GM18520 (cell line): ENCODE results near the gene DNAJC11.
"Not testable (repeated sequence)": the region's sequence is repeated elsewhere in the genome, so short reads cannot be mapped to it uniquely, and the experiment has no call there.

ENCODE experiments used
- ATAC-seq: cut with Tn5 transposase; IDR thresholded peaks from one replicate; pipeline ENCODE4 v1.9.1; 2021; ENCODE audit not compliant: unreplicated experiment

Gene DNAJC11

GRCh38 chr1:6699915-6700314 is 1.7 kb downstream of the DNAJC11 start:
- not testable (repeated sequence) for ATAC-seq

DNA sequence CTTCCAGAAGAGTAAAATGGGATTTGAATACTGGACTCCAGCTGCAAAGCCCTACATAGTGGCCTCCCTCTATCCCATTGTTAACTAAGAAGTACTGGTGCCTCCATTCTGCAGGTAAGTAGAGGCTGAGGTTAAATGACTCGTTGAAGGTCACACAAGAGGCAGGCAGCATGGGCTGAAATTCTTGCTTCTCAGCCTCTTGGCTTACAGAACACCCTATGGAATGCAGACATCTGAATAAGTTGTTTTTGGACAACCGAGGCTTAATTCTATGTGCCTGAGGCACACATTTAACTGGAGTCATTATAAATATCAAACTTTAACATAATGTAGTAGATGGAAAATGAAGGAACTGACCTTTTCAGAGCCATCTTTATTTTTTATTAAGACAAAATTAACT is 5.7 kb downstream of the DNAJC11 start:
- no peak for ATAC-seq

- no peak for ATAC-seq
These were observed 7.4 kb downstream of the DNAJC11 start for GRCh38 chr1:6694121-6694713.

DNA sequence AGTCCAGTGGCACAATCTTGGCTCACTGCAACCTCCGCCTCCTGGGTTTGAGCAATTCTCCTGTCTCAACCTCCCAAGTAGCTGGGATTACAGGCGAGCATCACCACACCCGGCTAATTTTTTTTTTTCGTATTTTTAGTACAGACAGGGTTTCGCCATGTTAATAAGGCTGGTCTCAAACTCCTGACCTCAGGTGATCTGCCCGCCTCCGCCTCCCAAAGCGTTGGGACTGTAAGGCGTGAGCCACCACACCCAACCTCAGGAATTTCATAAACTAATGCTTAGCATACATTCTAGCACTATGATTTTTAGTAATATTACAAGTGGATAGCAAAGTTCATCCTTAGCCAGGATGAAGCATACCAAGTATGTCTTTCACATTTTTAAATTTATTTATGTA is 8.7 kb downstream of the DNAJC11 start:
- ATAC-seq, result no peak

GRCh38 chr1:6691507-6691906 is 10.1 kb downstream of the DNAJC11 start:
- ATAC-seq, result no peak

- no peak for ATAC-seq
These were observed 11.4 kb downstream of the DNAJC11 start for GRCh38 chr1:6690186-6690585.

- ATAC-seq, result no peak
These were observed 12.9 kb downstream of the DNAJC11 start for GRCh38 chr1:6688757-6689156.

GRCh38 chr1:6688001-6688400 is 13.6 kb downstream of the DNAJC11 start:
- no peak for ATAC-seq

- no peak for ATAC-seq
These were observed 15.3 kb downstream of the DNAJC11 start for GRCh38 chr1:6686294-6686693.

DNA sequence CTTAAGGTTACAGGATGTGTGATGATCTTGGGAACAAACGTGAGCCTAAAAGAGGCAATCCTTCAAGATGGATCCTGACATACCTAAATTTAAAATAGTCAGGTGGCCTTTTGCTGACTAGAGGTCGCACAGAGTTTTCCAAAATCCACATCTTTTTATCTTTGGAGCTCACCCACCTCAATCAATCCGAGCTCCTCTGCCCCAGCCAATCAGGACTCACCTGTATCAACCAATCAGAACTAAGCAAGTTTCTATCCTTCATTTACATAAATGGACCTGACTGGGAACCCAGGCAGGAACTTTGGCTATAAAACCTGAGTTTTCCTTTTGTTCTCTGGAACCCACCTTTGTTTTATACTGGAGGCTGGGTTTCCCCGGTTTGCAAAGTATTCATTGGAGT is 16.2 kb downstream of the DNAJC11 start:
- ATAC-seq, result no peak

GRCh38 chr1:6683434-6683833 is 18.2 kb downstream of the DNAJC11 start:
- no peak for ATAC-seq

DNA sequence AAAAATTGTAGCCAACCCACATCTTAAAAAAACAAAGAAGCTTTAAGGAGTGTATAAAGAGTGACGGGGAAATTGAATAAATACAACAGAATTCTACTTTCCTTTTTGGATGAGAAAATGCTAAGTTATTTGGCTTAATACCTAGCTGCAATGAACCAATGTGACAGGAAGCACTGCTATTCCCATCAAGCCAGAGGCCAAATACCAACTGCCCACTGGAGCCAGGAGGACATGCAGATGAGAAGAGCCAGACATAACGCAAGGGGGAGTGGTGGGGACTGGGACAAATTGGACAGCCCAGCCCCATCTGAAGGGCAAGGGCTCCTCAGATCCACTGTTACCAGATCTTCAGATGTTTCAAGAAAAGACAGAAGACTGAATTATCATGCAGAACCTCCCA is 25.7 kb downstream of the DNAJC11 start:
- no peak for ATAC-seq

GRCh38 chr1:6674771-6675170 is 26.8 kb downstream of the DNAJC11 start:
- ATAC-seq, result no peak

DNA sequence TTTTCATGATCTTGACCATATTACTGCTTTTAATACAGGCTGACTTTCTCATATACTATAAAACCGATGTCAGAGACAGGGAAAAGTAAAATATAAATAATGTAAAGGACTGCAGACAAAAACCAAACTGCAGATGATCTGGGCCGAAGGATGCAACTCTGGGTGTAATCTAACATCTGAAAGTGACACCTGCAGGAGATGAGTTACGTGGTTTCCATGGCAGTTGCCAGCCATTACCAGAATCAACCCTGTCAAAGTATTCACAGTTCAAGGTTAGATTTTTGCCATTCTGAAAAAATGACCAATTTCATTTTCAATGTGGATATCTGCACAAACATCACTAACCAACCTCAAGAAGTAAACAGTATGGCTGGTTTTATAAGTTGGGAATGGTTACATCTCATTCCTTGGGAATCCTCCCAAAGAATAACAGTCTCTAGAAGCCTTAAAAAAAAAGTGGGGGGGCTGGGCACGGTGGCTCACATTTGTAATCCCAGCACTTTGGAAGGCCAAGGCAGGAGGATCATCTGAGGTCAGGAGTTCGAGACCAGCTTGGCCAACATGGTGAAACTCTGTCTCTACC is 27.7 kb downstream of the DNAJC11 start:
- no peak for ATAC-seq

- no peak for ATAC-seq
These were observed 29.1 kb downstream of the DNAJC11 start for GRCh38 chr1:6672558-6672957.

- no peak for ATAC-seq
These were observed 33.1 kb downstream of the DNAJC11 start for GRCh38 chr1:6668503-6668902.

DNA sequence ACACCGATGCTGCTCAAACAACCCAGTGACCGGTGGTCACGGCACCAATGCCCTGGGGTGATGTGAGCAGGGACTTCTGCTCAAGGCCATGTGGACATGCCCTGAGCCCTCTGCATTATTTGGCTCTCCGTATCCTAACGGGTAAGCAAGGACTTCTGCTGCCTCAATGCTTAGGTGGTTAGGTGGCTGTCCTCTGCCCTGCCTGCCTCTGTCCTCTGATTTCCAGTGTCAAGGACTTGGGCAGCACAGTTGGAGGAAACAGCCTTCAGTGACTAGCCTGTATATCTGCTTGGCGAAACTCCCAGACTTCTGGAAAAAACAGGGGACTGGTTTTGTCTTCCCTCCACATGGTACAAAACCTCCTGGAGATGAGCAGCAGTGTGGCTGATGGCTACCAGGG is 34.5 kb downstream of the DNAJC11 start:
- no peak for ATAC-seq

DNA sequence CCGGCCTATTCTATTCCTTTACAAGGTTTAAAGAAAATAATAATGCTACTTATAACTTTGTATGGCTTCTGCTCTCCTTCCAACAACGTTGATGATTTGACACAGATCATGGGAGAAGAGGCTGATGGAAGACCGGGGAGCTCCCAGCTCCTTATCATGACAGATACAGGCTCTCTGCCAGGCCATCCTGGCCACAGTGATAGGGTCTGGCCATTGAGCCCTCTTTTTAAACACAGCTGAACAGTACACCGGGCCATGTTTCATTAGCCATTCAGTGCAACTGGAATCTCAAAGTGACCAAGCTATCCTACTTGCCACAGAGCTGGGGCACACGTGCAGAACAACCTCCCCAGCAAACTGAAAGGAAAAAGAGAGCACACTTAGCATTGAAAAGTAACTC is 34.9 kb downstream of the DNAJC11 start:
- no peak for ATAC-seq

DNA sequence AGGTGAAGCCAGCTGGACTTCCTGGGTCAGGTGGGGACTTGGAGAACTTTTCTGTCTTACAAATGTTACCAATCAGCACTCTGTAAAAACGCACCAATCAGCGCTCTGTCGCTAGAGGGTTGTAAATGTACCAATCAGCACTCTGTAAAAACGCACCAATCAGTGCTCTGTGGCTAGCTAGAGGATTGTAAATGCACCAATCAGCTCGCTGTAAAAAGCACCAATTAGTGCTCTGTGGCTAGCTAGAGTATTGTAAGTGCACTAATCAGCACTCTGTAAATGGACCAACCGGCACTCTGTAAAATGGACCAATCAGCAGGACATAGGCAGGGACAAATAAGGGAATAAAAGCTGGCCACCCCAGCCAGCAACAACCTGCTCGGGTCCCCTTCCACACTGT is 39.1 kb downstream of the DNAJC11 start:
- not testable (repeated sequence) for ATAC-seq

DNA sequence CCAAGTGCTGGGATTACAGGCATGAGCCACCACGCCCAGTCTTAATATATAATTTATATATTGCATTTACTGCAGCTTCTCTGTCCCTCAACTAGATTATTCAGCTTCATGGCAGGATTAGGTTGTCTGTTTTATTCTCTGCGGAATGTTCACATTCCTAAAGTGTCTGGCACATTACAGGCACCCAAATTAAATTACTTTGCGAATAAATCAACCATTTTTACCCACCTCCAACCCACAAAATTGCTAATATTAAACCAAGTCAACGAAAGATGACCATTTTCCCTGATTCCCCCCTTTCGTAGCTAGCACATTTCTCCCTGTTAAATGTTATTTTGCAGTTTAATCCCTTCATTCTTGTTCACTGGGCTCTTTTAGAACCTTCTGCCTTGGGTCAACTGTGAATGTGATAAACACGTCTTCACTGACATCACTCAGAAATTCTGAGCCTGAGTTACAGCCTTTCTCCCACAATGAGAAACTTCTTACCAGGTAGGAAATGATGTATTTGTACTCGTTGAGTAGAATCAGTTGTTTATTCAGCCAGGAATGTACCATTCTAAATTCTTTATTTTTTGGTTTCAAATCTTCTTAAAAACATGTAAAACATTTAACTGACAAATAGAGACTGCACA is 41.1 kb downstream of the DNAJC11 start:
- ATAC-seq, result no peak

GRCh38 chr1:6658359-6659060 is 43.1 kb downstream of the DNAJC11 start:
- no peak for ATAC-seq

- ATAC-seq, result no peak
These were observed 44.5 kb downstream of the DNAJC11 start for GRCh38 chr1:6657138-6657537.
